Inflammatory macrophage treated with lipopolysaccharide for 1 hour (primary cell): ENCODE measurements around the gene ONECUT3.
"Not testable (repeated sequence)": the region's sequence is repeated elsewhere in the genome, so short reads cannot be mapped to it uniquely, and the experiment has no call there.

ENCODE experiments used
- DNase-seq, 2 donors: peaks; one replicate each; pipeline ENCODE4 v3.0.0-alpha.2; 2020 to 2022

The ONECUT3 gene

GRCh38 chr19:1752757-1753728, at the start of gene ONECUT3:
TSS of gene ONECUT3 (plus strand) at chr19:1753506. CDS start at chr19:1753663, 157 bp downstream.
- DNase-seq, result no peak

GRCh38 chr19:1704339-1704738, 49.0 kb upstream of the ONECUT3 start:
- no peak for DNase-seq

GRCh38 chr19:1705367-1705766, 47.9 kb upstream of the ONECUT3 start:
- DNase-seq, result no peak

DNA sequence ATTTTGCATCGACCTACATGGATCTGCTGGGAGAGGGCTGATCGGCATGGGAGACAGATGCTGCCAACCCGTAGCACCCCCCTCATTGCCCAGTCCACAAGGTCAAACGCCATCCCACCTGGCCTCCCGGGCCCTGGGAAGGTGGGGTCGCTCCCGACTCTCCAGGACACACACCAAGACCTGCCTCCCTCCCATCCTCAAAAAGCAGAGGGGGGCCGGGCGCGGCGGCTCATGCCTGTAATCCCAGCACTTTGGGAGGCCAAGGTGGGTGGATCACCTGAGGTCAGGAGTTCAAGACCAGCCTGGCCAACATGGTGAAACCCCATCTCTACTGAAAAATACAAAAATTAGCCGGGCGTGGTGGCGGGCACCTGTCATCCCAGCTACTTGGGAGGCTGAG, 46.7 kb upstream of the ONECUT3 start:
- DNase-seq, result not testable (repeated sequence)

DNA sequence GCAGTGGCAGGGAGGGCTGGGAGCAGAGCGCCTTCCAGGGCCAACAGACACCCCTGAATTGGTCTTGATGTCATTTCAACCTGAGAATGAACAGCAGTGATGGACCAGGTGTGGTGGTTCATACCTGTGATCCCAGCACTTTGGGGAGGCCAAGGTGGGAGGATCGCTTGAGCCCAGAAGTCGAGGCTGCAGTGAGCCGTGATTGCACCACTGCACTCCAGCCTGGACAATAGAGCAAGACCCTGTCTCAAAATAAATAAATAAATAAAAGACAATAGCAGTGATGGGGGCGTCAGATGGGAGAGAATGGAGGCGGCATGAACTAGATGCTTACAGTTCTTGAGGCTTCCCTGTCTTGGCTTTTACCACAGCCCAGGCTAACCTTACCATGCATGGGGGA, 46.1 kb upstream of the ONECUT3 start:
- DNase-seq, result no peak

DNA sequence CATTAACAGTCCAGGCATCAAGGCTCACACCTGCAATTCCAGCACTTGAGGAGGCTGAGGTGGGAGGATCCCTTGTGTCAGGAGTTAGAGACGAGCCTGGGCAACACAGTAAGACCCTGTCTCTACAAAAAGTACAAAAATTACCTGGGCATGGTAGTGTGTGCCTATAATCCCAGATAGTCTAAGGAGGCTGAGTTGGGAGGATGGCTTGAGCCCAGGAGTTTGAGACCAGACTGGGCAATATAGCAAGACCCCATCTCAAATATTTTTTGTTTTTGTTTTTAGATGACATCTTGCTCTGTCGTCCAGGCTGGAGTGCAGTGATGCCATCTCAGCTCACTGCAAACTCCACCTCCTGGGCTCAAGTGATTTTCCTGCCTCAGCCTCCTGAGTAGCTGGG, 40.1 kb upstream of the ONECUT3 start:
- DNase-seq, result no peak

DNA sequence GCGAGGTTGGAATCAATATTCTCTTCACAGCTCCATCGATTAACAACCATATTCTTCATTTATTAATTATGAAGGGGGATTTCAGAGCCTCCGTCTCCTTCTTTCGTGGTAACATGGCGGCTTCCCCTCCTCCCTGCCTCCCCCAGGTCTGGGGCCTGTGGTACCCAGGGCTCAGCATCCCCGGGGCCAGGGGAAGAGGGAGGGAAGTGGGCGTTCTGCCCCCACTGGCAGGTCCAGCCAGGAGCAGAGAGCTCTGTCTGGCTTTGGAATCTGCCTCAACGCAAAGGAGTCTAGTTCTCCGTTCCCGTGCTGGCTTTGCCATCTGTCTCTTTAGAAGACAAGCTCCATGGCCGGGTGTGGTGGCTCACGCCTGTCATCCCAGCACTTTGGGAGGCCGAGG, 37.8 kb upstream of the ONECUT3 start:
- no peak for DNase-seq

GRCh38 chr19:1717200-1717969, 35.9 kb upstream of the ONECUT3 start:
- DNase-seq, result no peak

GRCh38 chr19:1717970-1718264, 35.4 kb upstream of the ONECUT3 start:
- DNase-seq, result no peak

GRCh38 chr19:1718420-1719291, 34.6 kb upstream of the ONECUT3 start:
- DNase-seq, result no peak

- DNase-seq, result no peak
Measured at GRCh38 chr19:1719519-1719918, 33.8 kb upstream of the ONECUT3 start.

- DNase-seq, result no peak
Measured at GRCh38 chr19:1720237-1720636, 33.1 kb upstream of the ONECUT3 start.

DNA sequence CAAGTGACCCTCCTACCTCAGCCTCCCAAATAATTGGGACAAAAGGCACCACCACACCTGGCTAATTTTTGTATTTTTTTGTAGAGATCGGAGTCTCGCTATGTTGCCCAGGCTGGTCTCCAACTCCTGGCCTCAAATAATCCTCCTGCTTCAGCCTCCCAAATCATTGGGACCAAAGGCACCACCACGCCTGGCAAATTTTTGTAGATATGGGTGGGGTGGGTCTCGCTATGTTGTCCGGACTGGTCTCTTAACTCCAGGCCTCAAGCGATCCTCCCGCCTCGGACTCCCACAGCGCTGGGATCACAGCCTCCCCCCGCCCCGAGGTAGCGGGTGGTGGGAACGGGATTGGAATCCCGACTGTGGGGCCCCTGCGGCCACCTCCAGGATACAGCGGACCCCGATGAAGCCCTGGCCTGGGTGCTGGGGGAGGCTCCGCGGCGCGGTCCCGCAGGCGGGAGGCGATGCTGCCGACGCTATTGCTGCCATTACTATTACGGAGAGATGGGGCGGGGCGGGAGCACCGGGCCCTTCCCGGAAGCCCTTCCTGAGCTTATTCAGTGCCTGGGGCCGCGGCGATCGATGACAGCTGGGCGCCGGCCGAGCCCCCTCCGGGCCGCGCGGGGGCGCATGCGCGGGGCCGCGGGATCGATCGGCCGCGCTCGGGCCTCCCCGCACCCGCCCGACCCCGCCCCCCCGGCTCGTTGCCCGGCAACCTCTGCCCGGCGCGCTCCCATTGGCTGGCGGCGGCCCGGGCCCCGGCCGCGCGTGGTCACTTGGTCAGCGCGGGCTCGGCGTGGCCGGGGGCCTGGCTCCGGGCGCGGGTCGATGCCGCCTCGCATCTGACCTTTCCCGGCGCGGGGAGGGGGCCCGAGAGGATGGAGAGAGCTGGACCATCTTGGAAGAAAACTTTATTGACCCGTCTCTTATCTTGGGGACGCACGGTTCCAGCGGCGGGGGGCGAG, 27.9 kb upstream of the ONECUT3 start:
- peak in 1 of 2 donors; percentile 4 for DNase-seq

DNA sequence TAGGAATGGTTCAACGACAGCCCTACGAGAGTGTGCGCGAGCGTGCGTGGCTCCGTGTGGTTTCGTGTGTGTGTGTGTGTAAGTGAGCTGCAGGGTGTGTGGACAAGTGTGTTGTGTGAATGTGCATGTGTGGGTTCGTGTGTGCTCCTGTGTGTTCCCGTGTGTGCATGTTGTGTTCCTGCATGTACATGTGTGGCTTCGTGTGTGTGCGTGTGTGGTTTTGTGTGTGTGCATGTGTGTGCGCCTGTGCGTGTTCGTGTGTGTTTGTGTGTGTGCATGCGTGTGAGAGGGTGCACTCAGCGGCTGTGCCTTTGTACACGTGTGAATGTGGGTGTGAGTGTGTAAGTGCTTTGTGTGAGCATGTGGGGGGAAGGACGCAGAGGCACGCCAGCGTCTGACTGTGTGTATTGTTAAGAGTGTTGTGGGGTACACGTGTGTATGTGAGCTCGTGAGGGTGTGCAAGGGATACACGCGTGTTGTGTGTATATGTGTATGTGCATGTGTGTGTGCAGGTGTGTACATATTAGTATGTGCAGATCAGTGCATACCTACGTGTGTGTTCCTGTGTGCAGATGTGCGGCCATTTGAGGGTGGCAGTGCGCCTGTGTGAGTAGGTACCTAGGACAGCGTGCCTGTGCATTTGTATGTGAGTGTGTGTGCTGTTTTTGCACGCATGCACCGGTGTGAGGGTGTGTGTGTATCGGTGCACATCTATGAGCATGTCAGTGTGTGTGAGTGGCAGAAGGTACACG, 24.3 kb upstream of the ONECUT3 start:
- DNase-seq, result no peak

DNA sequence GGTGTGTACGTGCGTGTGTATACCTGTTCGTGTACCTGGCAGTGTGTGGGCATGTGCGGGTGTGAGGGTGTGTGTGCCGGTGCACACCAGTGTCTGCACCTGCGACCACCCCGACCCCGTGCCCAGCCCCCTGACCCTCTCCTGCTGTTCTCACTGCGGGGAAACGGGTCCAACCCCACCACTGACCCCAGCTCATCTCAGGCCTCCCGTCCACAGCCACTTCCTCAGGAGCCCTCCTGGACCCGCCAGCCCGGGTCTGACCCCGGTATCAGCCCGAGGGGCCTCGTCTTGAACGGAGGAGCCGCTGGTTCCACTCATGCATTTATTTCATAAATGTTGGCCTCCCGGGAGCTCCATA, 23.8 kb upstream of the ONECUT3 start:
- no peak for DNase-seq

- no peak for DNase-seq
Measured at GRCh38 chr19:1730157-1730556, 23.1 kb upstream of the ONECUT3 start.

- no peak for DNase-seq
Measured at GRCh38 chr19:1734321-1734966, 18.9 kb upstream of the ONECUT3 start.

DNA sequence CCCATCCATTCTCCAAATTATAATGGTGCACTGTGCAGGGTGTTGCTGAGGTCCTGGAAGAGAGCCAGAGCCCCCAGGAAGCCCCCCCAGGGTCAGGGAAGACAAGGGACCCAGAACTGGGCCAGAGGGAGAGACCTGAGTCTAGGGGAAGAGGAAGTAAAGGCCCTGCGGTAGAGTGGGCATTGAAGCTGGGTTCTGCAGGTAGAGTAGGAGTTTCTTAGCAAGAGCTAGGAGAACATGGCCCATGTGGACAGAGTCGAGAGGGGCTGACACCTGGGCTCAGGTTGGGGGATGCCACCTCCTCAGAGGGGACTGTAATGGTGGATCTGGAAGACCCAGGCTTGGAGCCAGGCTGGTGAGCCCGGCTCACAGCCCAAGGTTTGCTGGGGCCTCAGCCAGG, 17.0 kb upstream of the ONECUT3 start:
- DNase-seq, result no peak

DNA sequence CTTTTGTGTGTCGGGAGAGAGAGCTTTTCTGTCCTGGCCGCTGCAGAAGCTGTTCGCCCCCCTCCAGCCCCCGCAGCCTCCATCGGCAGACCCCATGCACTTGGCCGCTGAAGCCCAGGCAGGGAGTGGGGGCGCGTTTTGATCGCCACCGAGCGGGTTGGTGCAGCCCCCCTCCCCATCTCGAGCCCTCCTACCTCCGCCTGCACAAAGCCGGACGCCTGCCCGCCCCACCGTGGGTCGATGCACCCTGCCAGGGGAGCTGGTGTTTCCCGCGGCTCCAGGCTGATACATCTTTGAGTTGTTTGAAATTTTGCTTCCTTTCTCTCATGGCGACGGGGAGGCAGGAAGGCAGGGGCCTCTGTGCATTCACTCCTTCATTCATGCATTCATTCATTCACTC, 16.4 kb upstream of the ONECUT3 start:
- DNase-seq, result no peak

GRCh38 chr19:1739960-1740629, 13.2 kb upstream of the ONECUT3 start:
- no peak for DNase-seq
